Posterior cingulate gyrus (tissue), 11 donors: ENCODE results near the gene HS6ST3.

Experiments used
- DNase-seq, 10 donors: peaks; one replicate each; pipeline versions ENCODE4 v3.0.0 to v3.0.0-alpha.2; 2020 to 2021; ENCODE audit warnings: mixed read lengths in 3 of 10
- intact Hi-C: fragments of 100-400 bp; cut with DNase I; formaldehyde crosslinking; loops from one replicate; pipeline ENCODE4 v1.15.1; 2023

The HS6ST3 gene

GRCh38 chr13:96858133-96858826, 768.4 kb downstream of the HS6ST3 start:
- intact Hi-C loops: no loop called here
- no peak for DNase-seq

GRCh38 chr13:96860882-96861281, 771.0 kb downstream of the HS6ST3 start:
- intact Hi-C loops: no loop called here

GRCh38 chr13:96862093-96862492, 772.2 kb downstream of the HS6ST3 start:
- no peak for DNase-seq
- intact Hi-C loops: no loop called here

More at GRCh38 chr13:96860882-96861281, 771.0 kb downstream of the HS6ST3 start:
- no peak for DNase-seq

DNA sequence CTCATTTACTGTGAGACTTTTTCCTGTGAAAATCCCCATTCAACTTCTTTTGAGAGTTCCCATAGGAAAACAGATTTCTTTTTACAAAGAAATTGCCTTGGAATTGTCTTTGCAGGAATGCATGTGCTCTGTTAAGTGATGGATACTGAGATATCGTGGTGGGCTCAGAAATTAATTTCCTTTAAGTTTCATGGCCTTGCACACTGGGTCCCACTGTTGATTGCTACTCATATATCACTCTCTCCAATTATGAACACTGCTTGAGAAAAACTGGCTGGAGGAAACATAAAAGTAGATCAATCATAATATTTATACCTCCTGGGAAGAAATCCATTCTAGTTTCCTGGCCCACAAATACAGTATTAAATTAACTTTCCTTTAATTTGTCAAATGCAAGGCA, 773.1 kb downstream of the HS6ST3 start:
- intact Hi-C loops: no loop called here
- no peak for DNase-seq

DNA sequence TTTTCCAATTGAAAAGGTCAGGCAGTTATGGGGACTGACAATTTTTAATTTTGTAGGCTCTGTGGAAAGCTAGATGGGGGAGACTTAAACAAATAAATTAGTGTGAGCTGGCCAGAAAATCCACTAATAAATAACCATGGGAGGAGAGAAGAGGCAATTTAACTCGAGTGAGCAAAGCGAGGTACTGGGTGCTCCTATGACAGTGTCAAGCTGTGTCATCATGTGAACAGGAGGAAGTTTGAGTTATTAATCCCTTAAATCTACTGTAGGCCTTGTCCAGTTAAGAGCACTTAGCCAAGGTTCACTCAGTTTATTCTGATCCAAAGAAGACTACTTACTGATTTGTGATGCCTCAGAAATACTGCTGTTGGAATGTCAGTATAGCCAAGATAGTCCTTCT, 781.6 kb downstream of the HS6ST3 start:
- no peak for DNase-seq
- intact Hi-C loops: no loop called here

DNA sequence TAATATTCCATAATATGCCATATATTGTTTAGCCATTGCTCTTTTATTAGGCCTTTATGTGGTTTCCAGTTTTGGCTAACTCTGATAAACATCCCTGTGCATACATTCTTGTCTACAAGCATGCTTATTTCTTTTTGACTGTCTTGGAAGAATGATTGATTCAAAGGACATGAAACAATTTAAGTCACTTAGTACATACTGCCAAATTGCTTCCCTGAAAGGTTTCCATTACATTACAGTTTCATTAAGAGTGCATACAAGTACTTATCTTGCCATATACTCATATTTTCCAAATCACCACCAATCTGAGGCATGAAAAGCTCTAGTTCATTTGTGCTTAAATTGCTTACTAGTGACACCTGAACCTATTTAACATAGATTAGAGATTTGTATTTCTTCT, 790.5 kb downstream of the HS6ST3 start:
- DNase-seq: no peak
- intact Hi-C loops: no loop called here
